Lower leg skin (tissue), 3 donors: ENCODE data around the gene CHIC2.

Experiments
- POLR2A ChIP-seq, 2 donors: fragments of 450-650 bp; IDR thresholded peaks; one replicate each; pipeline ENCODE4 v1.6.1; 2016 to 2017; ENCODE audit warnings: antibody characterized with exemption in 2 of 2, mild to moderate bottlenecking in 1 of 2, moderate library complexity in 1 of 2
- TF ChIP-seq, protein P1 (sequence below), 3 donors: fragments of 450-650 bp; IDR thresholded peaks; one replicate each; pipeline ENCODE4 v1.5.1; 2016; ENCODE audit warnings: antibody characterized with exemption in 3 of 3, mild to moderate bottlenecking in 3 of 3, moderate library complexity in 2 of 3

DNA sequence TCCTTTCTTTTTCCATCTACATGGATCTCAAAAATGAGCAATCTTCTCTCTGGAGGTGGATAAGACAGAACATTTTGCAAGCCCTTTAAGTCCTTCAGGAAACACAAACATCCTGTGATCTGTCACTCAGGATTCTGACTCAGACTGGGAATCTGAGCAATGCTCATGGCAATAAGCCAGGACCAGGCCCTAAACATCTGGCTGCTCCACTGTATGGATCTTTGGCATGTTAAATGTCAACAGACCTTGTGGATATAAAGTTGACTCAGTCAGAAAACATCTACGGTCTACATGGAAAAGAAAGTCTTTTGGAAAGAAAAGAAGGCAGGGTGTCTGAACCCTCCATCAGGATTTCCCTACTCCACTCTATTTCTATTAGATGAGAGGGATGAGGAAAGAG, 17.8 kb upstream of the CHIC2 start:
- no peak for TF ChIP-seq POLR2A (IDR thresholded peaks at IDR 0.05)
- TF ChIP-seq, protein P1, sequence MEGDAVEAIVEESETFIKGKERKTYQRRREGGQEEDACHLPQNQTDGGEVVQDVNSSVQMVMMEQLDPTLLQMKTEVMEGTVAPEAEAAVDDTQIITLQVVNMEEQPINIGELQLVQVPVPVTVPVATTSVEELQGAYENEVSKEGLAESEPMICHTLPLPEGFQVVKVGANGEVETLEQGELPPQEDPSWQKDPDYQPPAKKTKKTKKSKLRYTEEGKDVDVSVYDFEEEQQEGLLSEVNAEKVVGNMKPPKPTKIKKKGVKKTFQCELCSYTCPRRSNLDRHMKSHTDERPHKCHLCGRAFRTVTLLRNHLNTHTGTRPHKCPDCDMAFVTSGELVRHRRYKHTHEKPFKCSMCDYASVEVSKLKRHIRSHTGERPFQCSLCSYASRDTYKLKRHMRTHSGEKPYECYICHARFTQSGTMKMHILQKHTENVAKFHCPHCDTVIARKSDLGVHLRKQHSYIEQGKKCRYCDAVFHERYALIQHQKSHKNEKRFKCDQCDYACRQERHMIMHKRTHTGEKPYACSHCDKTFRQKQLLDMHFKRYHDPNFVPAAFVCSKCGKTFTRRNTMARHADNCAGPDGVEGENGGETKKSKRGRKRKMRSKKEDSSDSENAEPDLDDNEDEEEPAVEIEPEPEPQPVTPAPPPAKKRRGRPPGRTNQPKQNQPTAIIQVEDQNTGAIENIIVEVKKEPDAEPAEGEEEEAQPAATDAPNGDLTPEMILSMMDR (IDR thresholded peaks at IDR 0.05) = no peak
